WTC11 (cell line): ENCODE data around the gene PRDM15. TPM values are rescaled to one million over a fixed set of nuclear protein-coding genes. Genes with fewer than 3 reads are reported as not detected.

Experiments
- ATAC-seq: fragments of 200-7000 bp; cut with Tn5 transposase; 2 replicates; pipeline ENCODE4 v1.10.0; 2021; ENCODE audit warnings: mild to moderate bottlenecking, moderate library complexity
- CTCF ChIA-PET: fragments of 300-600 bp; sonication (Branson Sonifier 250); formaldehyde crosslinking; loops from one replicate; lab custom pipeline; 2021; ENCODE audit warnings: antibody characterized with exemption; lab: Charles Lee
- POLR2A ChIA-PET: fragments of 350-600 bp; sonication (Branson Sonifier 250); formaldehyde crosslinking; loops from one replicate; lab custom pipeline; 2021; ENCODE audit warnings: antibody characterized with exemption; lab: Charles Lee
- DNase-seq: peaks from one replicate; pipeline ENCODE4 v3.0.0; 2021; ENCODE audit warnings: low spot score
- H3K27ac Mint-ChIP-seq: 2 replicates; pipeline ENCODE4 v1.8.0; 2021; ENCODE audit warnings: mixed read lengths
- H3K27me3 Mint-ChIP-seq: 2 replicates; pipeline ENCODE4 v1.8.0; 2021; ENCODE audit warnings: low read depth, mild to moderate bottlenecking, moderate library complexity, mixed read lengths
- H3K36me3 Mint-ChIP-seq: 2 replicates; pipeline ENCODE4 v1.8.0; 2021; ENCODE audit warnings: mixed read lengths
- H3K4me1 Mint-ChIP-seq: 2 replicates; pipeline ENCODE4 v1.8.0; 2022; ENCODE audit warnings: mixed read lengths
- H3K4me3 Mint-ChIP-seq: 2 replicates; pipeline ENCODE4 v1.8.0; 2021; ENCODE audit warnings: mild to moderate bottlenecking, moderate library complexity, mixed read lengths
- H3K9me3 Mint-ChIP-seq: 2 replicates; pipeline ENCODE4 v1.8.0; 2021; ENCODE audit warnings: mixed read lengths
- ARID4B ChIP-seq: sonication (generic); formaldehyde crosslinking; IDR thresholded peaks from 2 replicates; pipeline ENCODE4 v1.8.0; 2023; ENCODE audit warnings: missing genetic modification reagents, mild to moderate bottlenecking, borderline replicate concordance
- CREB1 ChIP-seq: sonication (generic); formaldehyde crosslinking; IDR thresholded peaks from 2 replicates; pipeline ENCODE4 v1.8.0; 2023; ENCODE audit warnings: mild to moderate bottlenecking, missing genetic modification reagents
- E2F4 ChIP-seq: sonication (generic); formaldehyde crosslinking; IDR thresholded peaks from 2 replicates; pipeline ENCODE4 v1.8.1; 2022; ENCODE audit warnings: low read depth, mild to moderate bottlenecking, moderate library complexity, missing genetic modification reagents, borderline replicate concordance
- ELF4 ChIP-seq: sonication (generic); formaldehyde crosslinking; IDR thresholded peaks from 2 replicates; pipeline ENCODE4 v1.8.1; 2022; ENCODE audit warnings: low read depth, mild to moderate bottlenecking, moderate library complexity, missing genetic modification reagents
- ERG ChIP-seq: fragments of 250-450 bp; sonication (Bioruptor Pico); IDR thresholded peaks from 2 replicates; pipeline ENCODE4 v1.8.0; 2021; ENCODE audit warnings: mild to moderate bottlenecking
- FOXP4 ChIP-seq: sonication (generic); formaldehyde crosslinking; IDR thresholded peaks from 2 replicates; pipeline ENCODE4 v1.8.0; 2022; ENCODE audit warnings: mild to moderate bottlenecking, missing genetic modification reagents
- IRF1 ChIP-seq: sonication (generic); formaldehyde crosslinking; IDR thresholded peaks from 2 replicates; pipeline ENCODE4 v1.8.0; 2023; ENCODE audit warnings: missing genetic modification reagents
- MXD4 ChIP-seq: fragments of 250-450 bp; sonication (Bioruptor Pico); IDR thresholded peaks from 2 replicates; pipeline ENCODE4 v1.8.0; 2021; ENCODE audit warnings: mild to moderate bottlenecking, moderate library complexity, borderline replicate concordance
- NFATC4 ChIP-seq: fragments of 250-450 bp; sonication (Bioruptor Pico); IDR thresholded peaks from 2 replicates; pipeline ENCODE4 v1.9.0; 2021; ENCODE audit warnings: mild to moderate bottlenecking
- PRRX2 ChIP-seq: fragments of 250-450 bp; sonication (Bioruptor Pico); IDR thresholded peaks from 2 replicates; pipeline ENCODE4 v1.8.0; 2021; ENCODE audit warnings: mild to moderate bottlenecking
- SMAD4 ChIP-seq: sonication (generic); formaldehyde crosslinking; IDR thresholded peaks from 2 replicates; pipeline ENCODE4 v1.8.0; 2022; ENCODE audit warnings: mild to moderate bottlenecking, missing genetic modification reagents
- TEAD4 ChIP-seq: sonication (generic); formaldehyde crosslinking; IDR thresholded peaks from 2 replicates; pipeline ENCODE4 v1.8.0; 2022; ENCODE audit warnings: mild to moderate bottlenecking, missing genetic modification reagents
- ZNF671 ChIP-seq: fragments of 250-450 bp; sonication (Bioruptor Pico); IDR thresholded peaks from 2 replicates; pipeline ENCODE4 v1.8.0; 2021; ENCODE audit warnings: mild to moderate bottlenecking
- total RNA-seq: library from RNA; stranded (reverse); gene quantifications from 3 replicates; pipeline ENCODE4 v1.2.3, GENCODE V29; 2021

The PRDM15 gene
- total RNA-seq, 1 experiment from 2014 or later = 12.9 TPM

GRCh38 chr21:41802198-41802584 lies 77.0 kb downstream of the PRDM15 start (continued):
- no peak for TF ChIP-seq E2F4 (CRISPR knock-in tag)

GRCh38 chr21:41801321-41802197 lies 77.6 kb downstream of the PRDM15 start:
- ChIA-PET POLR2A (no interaction called here), CTCF (interaction anchor here (1.7 to 3.7 kb wide), 2 partner anchors 15 to 189 kb away, joined by 7 to 14 read pairs; no protein-coding TSS in a partner anchor)
- H3K27ac Mint-ChIP-seq = no peak overlapping the region
- no peak for ATAC-seq
- H3K27me3 Mint-ChIP-seq = no peaks in the 10 kb centered on the region
- peaks cover 12% of the 10 kb centered on the region for H3K36me3 Mint-ChIP-seq
- H3K4me3 Mint-ChIP-seq = no peak overlapping the region
- peaks cover 5% of the 10 kb centered on the region; the same call in 1 of the 2 replicates for H3K9me3 Mint-ChIP-seq
- no peak for DNase-seq
- TF ChIP-seq ERG = no peak
- TF ChIP-seq MXD4 (CRISPR knock-in tag) = no peak
- no peak for TF ChIP-seq TEAD4 (CRISPR knock-in tag)
- no peak for TF ChIP-seq ELF4 (CRISPR knock-in tag)
- TF ChIP-seq ZNF671 = no peak
- TF ChIP-seq CREB1 = no peak
- no peak for TF ChIP-seq FOXP4 (CRISPR knock-in tag)
- TF ChIP-seq NFATC4 = no peak
- no peak for TF ChIP-seq ARID4B
- TF ChIP-seq SMAD4 (CRISPR knock-in tag) = no peak
- TF ChIP-seq PRRX2 (CRISPR knock-in tag) = no peak
- TF ChIP-seq IRF1 (CRISPR knock-in tag) = no peak
- H3K4me1 Mint-ChIP-seq = peaks cover under 1% of the 10 kb centered on the region; the same call in 1 of the 2 replicates
